SJSA1 (cell line): Measurements from ENCODE around the gene NEK6. TPM values are rescaled to one million over a fixed set of nuclear protein-coding genes. Genes with fewer than 3 reads are reported as not detected.

Source experiments
- DNase-seq, 2 experiments: peaks; one replicate each; pipeline ENCODE4 v3.0.0-alpha.2; 2015 to 2020; ENCODE audit warnings: low spot score in 2 of 2, low read depth in 1 of 2
- H3K27ac ChIP-seq: fragments of 250-450 bp; sonication (Bioruptor Pico); 2 replicates; pipeline ENCODE4 v1.5.1; 2020; ENCODE audit warnings: mild to moderate bottlenecking, moderate library complexity
- H3K27me3 ChIP-seq: fragments of 250-450 bp; sonication (Bioruptor Pico); replicated peaks from 2 replicates; pipeline ENCODE4 v1.5.1; 2020; ENCODE audit warnings: mild to moderate bottlenecking, moderate library complexity
- H3K36me3 ChIP-seq: fragments of 250-450 bp; sonication (Bioruptor Pico); 2 replicates; pipeline ENCODE4 v1.5.1; 2020; ENCODE audit warnings: mild to moderate bottlenecking
- H3K4me1 ChIP-seq: fragments of 250-450 bp; sonication (Bioruptor Pico); replicated peaks from 2 replicates; pipeline ENCODE4 v1.6.1; 2021; ENCODE audit warnings: mild to moderate bottlenecking
- H3K4me3 ChIP-seq: fragments of 250-450 bp; sonication (Bioruptor Pico); 2 replicates; pipeline ENCODE4 v1.5.1; 2020; ENCODE audit warnings: mild to moderate bottlenecking
- H3K9me3 ChIP-seq: fragments of 250-450 bp; sonication (Bioruptor Pico); replicated peaks from 2 replicates; pipeline ENCODE4 v1.5.1; 2020; ENCODE audit warnings: mild to moderate bottlenecking
- total RNA-seq: library from RNA; depleted of rRNA; stranded (reverse); fragments of >200 nt; shearing (Covaris generic); gene quantifications from 2 replicates; pipeline ENCODE4 v1.2.3, GENCODE V29; 2014

The NEK6 gene
- total RNA-seq, 1 experiment from 2014 or later: 32.0 TPM

GRCh38 chr9:124295159-124295794 is 37.5 kb downstream of the NEK6 start:
- no peaks in the 10 kb centered on the region for H3K27me3 ChIP-seq
- DNase-seq: no peak
- no peak overlapping the region for H3K27ac ChIP-seq
- H3K4me3 ChIP-seq: no peak overlapping the region
- H3K36me3 ChIP-seq: peaks cover 49% of the 10 kb centered on the region
- peaks cover 100% of the 10 kb centered on the region for H3K4me1 ChIP-seq
- H3K9me3 ChIP-seq: no peaks in the 10 kb centered on the region

- DNase-seq: no peak
- Histone ChIP-seq H3K27me3 (no peaks in the 10 kb centered on the region), H3K4me1 (peaks cover 93% of the 10 kb centered on the region), H3K4me3 (no peak overlapping the region), H3K27ac (no peak overlapping the region), H3K36me3 (peaks cover 45% of the 10 kb centered on the region), H3K9me3 (no peaks in the 10 kb centered on the region)
These were observed 38.3 kb downstream of the NEK6 start for GRCh38 chr9:124296094-124296493.

DNA sequence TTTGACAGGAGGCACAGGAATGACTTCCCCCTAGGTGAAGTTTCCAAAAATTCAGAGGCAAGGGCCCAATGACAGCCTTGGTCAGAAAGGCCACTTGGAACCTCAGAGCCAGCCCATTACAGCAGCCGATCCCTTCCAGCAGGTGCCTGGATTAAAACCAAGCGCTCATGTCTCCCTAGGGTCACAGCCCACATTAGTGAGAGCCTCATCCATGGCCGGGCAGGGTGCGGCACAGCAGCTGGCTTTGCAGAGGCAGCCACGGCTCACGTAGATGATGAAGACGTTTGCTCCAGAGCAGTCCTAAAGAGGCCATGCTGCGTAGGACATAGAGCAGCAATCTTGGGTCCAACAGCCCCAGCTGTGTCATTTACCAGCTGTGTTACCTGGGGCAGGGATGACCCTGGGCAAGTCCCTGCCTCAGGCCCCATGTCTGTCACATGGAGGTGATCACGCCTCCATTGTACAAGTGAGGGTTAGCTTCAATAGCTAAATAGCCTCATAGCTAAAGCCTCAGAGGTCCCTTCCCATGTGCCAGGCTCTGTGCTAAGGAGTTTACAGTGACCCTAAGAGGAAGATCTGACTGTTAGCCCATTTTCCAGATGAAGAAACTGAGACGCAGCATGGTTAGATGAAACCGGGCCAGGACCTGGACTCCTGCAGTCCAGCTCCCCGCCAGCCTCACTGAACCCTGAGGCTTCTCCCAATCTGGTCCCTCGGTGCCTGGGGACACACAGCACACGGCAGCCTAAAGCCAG is 39.2 kb downstream of the NEK6 start:
- Histone ChIP-seq H3K27me3 (no peaks in the 10 kb centered on the region), H3K27ac (peak overlapping the region; percentile 88), H3K4me3 (no peak overlapping the region), H3K4me1 (peaks cover 84% of the 10 kb centered on the region), H3K36me3 (peaks cover 49% of the 10 kb centered on the region), H3K9me3 (no peaks in the 10 kb centered on the region)
- DNase-seq: no peak

DNA sequence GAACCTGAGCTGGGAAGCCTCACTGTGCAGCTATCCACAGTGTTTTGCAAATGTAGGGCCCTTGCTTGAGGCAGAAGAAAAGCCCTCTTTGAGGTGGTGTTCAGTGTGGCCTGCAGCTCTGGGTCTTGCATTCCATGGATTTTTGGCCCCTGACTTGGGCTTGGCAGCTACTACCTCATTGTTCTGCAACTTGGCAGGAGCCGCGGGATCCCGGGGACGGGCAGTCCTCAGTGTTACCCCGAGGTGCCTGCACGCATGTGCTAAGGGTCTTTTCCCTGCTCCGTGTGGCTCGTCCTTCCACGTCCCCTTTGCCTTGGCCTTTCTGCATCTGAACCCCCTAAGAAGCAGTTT is 39.8 kb downstream of the NEK6 start:
- no peaks in the 10 kb centered on the region for H3K27me3 ChIP-seq
- no peaks in the 10 kb centered on the region for H3K9me3 ChIP-seq
- H3K27ac ChIP-seq: peak overlapping the region; percentile 88
- H3K36me3 ChIP-seq: peaks cover 54% of the 10 kb centered on the region
- H3K4me3 ChIP-seq: no peak overlapping the region
- DNase-seq: peak; percentile 85 to 95
- H3K4me1 ChIP-seq: peaks cover 78% of the 10 kb centered on the region

DNA sequence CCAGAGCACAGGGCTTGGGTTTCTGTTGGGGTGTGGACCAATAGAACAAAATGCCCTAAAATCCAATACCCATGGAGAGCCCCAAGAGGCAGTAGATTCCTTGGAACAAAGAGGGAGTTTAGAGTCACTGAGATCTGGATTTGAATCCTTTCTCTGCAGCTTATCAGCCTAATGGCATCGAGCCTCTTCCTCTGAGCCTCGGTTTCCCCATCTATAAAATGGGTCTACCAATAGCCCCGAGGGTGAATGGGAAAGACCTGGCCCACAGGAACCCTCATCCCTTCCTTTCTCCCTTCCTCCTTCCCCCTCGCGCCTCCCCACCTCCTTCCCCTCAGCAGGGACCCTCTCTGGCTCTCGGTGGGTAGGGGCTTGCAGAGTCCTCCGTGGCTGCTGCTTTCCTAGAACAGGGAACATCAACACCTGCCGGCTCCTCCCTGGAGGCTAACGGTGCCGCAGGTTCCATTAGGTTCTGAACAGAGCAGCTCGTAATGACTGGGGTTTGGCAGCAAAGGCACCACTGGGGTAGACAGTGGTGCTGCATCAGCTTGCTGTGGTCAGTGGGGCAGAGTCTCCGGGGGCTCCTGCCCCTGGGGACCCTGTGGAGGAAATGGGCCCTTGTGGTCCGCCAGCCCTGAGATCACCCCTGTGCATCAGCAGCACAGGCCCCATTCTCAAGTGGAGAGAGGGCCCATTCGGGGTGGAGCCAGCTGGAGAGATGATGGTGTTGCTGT is 40.3 kb downstream of the NEK6 start:
- Histone ChIP-seq H3K27me3 (no peaks in the 10 kb centered on the region), H3K4me1 (peaks cover 73% of the 10 kb centered on the region), H3K27ac (peak overlapping the region; percentile 88)

DNA sequence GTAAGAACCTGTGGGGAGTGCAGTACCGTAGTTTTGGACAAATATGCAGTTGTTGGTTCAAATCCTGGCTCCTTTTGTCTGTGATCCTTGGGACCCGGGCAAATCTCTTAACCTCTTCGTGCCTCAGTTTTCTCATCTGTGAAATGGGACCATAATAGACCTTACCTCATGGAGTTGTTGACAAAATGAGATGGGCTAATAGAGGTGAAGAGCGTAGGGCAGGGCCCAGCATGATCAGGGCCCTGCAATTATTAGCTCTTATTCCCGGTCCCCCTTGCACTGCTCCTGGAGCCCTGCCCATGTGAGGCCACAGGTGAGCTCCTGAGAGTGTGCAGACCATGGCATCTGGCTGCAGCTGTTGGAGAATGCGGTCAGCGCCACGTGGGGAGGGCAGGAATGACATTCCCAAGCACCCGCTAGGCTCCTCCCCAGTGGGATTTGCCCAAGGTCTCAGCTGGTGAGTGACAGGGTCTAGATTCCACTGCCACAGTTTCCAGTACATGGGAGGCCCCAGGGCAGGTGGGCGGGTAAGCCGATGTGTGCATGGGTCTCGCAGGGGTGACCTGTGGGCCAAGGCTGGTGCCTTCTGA is 41.0 kb downstream of the NEK6 start:
- H3K27me3 ChIP-seq: no peaks in the 10 kb centered on the region
- H3K36me3 ChIP-seq: peaks cover 58% of the 10 kb centered on the region
- no peaks in the 10 kb centered on the region for H3K9me3 ChIP-seq
- no peak overlapping the region for H3K4me3 ChIP-seq
- H3K27ac ChIP-seq: peak overlapping the region; percentile 88; the same call in 1 of the 2 replicates
- H3K4me1 ChIP-seq: peaks cover 66% of the 10 kb centered on the region
- peak; percentile 28 to 61 for DNase-seq

More for the DNA sequence above, 40.3 kb downstream of the NEK6 start:
- peaks cover 58% of the 10 kb centered on the region for H3K36me3 ChIP-seq
- H3K4me3 ChIP-seq: no peak overlapping the region
- H3K9me3 ChIP-seq: no peaks in the 10 kb centered on the region
- no peak for DNase-seq

GRCh38 chr9:124299515-124300090 is 41.9 kb downstream of the NEK6 start:
- H3K27ac ChIP-seq: no peak overlapping the region
- DNase-seq: no peak
- H3K27me3 ChIP-seq: no peaks in the 10 kb centered on the region
- peaks cover 62% of the 10 kb centered on the region for H3K36me3 ChIP-seq
- H3K9me3 ChIP-seq: no peaks in the 10 kb centered on the region
- H3K4me3 ChIP-seq: no peak overlapping the region
- peaks cover 58% of the 10 kb centered on the region for H3K4me1 ChIP-seq

DNA sequence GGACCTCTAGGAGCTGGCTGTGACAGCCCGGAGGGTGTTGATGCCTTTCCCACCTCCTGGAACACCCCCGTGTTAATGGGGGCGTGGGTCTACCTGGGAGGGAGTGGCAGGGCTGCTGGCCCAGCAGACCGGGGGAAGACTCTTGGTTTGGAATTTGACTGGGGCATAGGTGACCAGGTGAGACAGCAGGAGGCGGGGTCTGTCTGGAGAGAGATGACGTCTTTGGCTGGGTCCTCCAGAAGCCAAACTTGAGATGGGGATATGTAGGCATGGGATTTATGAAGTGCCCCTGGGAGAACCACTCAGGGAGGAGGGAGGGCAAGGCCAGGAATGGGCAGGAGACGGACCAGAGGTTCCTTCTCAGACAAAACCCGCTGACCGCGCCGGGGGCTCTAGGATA is 42.6 kb downstream of the NEK6 start:
- Histone ChIP-seq H3K36me3 (peaks cover 64% of the 10 kb centered on the region), H3K4me3 (no peak overlapping the region), H3K27ac (no peak overlapping the region), H3K9me3 (no peaks in the 10 kb centered on the region), H3K27me3 (no peaks in the 10 kb centered on the region), H3K4me1 (peaks cover 51% of the 10 kb centered on the region)
- no peak for DNase-seq

DNA sequence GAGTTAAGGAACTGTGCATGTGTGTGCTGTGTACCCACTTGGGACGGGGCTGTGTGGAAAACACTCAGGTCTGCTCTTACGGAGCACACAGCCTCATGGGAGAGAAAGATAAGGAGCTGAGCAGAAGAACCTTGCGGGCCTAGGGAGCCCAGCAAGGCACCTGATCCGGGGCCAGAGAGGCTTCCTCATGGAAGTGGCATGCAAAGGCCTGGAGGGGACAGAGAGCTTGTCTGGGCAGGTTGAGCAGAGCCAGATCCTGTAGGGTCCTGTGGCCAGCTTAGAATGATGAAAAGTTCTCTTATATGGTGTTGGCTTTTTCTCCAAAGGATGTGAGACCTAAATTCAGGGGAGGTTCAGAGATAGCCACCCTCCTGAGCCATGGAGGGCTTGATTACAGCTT is 45.2 kb downstream of the NEK6 start:
- Histone ChIP-seq H3K36me3 (peaks cover 56% of the 10 kb centered on the region), H3K9me3 (no peaks in the 10 kb centered on the region), H3K27me3 (no peaks in the 10 kb centered on the region), H3K27ac (no peak overlapping the region), H3K4me1 (peaks cover 49% of the 10 kb centered on the region), H3K4me3 (no peak overlapping the region)
- no peak for DNase-seq

- Histone ChIP-seq H3K4me1 (peaks cover 49% of the 10 kb centered on the region), H3K27me3 (no peaks in the 10 kb centered on the region), H3K9me3 (no peaks in the 10 kb centered on the region), H3K36me3 (peaks cover 55% of the 10 kb centered on the region), H3K27ac (no peak overlapping the region), H3K4me3 (no peak overlapping the region)
- DNase-seq: no peak
These were observed 46.0 kb downstream of the NEK6 start for GRCh38 chr9:124303762-124304161.

- no peaks in the 10 kb centered on the region for H3K9me3 ChIP-seq
- peaks cover 52% of the 10 kb centered on the region for H3K36me3 ChIP-seq
- no peak for DNase-seq
- H3K27ac ChIP-seq: no peak overlapping the region
- no peaks in the 10 kb centered on the region for H3K27me3 ChIP-seq
- H3K4me1 ChIP-seq: peaks cover 49% of the 10 kb centered on the region
- H3K4me3 ChIP-seq: no peak overlapping the region
These were observed 46.5 kb downstream of the NEK6 start for GRCh38 chr9:124304285-124304684.

GRCh38 chr9:124306098-124306735 is 48.5 kb downstream of the NEK6 start:
- H3K9me3 ChIP-seq: no peaks in the 10 kb centered on the region
- peak; percentile 64 to 69 for DNase-seq
- H3K27me3 ChIP-seq: no peaks in the 10 kb centered on the region
- peaks cover 60% of the 10 kb centered on the region for H3K36me3 ChIP-seq
- peaks cover 56% of the 10 kb centered on the region for H3K4me1 ChIP-seq
- peak overlapping the region; percentile 76 for H3K27ac ChIP-seq
- H3K4me3 ChIP-seq: no peak overlapping the region

DNA sequence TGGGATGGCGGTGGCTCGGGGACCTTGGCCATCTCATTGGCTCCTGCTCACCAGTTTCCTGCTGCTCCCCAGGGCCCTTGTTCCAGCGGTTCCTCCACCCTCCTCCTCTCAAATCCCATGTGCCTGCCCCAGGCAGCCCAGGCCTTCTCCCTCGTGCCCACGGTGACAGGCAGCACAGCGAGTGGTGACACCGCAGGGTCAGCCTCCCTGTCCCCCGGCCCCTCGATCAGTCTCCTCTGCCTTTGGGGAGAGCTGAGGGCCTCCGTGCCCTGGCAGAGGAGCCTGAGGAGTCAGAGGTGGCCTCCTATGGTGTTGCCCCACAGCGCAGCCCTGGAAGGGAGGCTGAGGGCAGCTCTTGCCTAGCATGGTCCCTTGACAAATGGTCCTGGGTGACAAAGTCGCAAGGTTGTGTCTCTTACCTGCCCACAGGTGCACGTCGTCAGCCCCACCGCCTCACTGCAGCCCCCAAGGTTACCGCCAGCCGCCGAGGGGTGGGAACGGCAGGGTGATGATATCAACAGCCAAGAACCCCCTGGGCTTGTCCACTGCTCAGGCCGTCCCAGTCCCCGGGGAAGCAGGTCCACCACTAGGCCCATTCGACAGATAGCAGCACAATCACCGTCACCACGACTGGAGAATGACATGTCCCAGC is 49.8 kb downstream of the NEK6 start:
- Histone ChIP-seq H3K9me3 (no peaks in the 10 kb centered on the region), H3K27ac (peak overlapping the region; percentile 22; the same call in 1 of the 2 replicates), H3K4me1 (peaks cover 56% of the 10 kb centered on the region), H3K27me3 (no peaks in the 10 kb centered on the region), H3K4me3 (no peak overlapping the region), H3K36me3 (peaks cover 60% of the 10 kb centered on the region)
- no peak for DNase-seq
